G401 (cell line): Measurements from ENCODE around the gene GRB7. TPM values are rescaled to one million over a fixed set of nuclear protein-coding genes. Genes with fewer than 3 reads are reported as not detected.
"Not testable (repeated sequence)": the region's sequence is repeated elsewhere in the genome, so short reads cannot be mapped to it uniquely, and the experiment has no call there.

ENCODE experiments used
- DNase-seq: peaks from one replicate; pipeline ENCODE4 v3.0.0-alpha.2; 2015; ENCODE audit warnings: low spot score
- in situ Hi-C: cut with HindIII; loops from 2 replicates; pipeline ENCODE4 v1.10.0; 2016; ENCODE audit warnings: low sequenced_read_pairs, mixed read lengths
- total RNA-seq: library from RNA; depleted of rRNA; stranded (reverse); fragments of >200 nt; shearing (Covaris generic); gene quantifications from 2 replicates; pipeline ENCODE4 v1.2.3, GENCODE V29; 2014

Gene GRB7
- total RNA-seq, 1 experiment from 2014 or later: 2.0 TPM

DNA sequence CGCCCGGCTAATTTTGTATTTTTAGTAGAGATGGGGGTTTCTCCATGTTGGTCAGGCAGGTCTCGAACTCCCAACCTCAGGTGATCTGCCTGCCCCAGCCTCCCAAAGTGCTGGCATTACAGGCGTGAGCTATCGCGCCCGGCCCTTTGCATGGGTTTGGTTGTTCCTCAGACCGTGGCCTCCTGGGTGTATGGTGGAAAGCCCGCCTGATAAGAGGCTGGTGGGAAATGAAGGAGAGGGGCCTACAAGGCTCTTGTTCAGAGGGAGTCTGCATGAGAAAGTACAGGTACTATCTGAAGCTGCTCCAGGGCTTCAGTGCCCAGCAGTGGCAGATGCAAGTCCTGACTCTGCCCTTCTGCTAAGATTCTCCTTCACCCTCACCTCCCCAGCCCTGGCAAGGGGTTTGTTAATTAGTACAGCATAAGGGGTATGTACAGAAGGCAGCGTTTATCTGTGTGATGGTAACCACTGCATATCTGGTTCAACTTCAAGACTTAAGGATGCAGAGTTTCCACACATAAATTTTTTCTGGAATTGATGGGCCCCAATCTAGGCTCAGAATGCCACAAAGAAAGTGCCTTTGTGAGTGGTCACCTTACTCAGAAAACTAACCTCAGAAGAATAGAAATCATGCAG is 24.2 kb downstream of the GRB7 start:
- in situ Hi-C loops: no loop called here
- no peak for DNase-seq

DNA sequence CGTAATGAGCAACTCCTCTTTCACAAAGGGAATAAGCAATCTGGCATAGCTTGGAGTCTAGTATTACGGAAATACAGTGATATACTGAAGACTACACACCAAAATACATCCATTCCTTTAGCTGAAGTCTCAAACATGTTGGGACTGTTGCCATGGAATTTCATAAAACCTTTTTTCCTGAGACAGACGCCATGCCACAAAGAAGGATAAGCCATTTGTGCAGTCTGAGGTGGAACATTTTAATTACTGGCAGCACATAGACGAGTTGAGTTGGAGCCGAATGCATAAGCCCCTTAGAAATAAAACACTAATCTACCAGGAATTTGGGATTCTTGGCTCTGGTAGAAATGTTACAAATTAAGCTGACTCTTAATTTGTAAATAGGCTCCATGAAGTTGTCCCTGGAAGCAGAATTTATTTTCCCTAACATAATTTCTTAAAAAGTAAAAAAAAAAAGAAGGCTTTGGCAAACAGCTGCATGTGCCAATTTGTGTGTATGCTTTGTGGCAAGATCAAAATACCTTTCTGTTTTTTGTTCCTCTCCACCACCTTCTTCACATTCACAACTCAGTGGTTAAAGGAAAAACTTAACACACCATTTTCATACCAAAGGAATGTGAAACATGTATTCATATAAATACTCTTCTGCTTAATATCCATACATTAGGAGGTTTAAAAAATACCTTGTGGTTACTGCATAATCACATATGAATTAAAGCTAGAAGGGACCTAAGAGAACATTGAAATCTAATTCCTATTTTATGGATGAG is 25.5 kb downstream of the GRB7 start:
- no peak for DNase-seq
- in situ Hi-C loops: no loop called here

GRCh38 chr17:39764171-39764570 is 26.4 kb downstream of the GRB7 start:
- in situ Hi-C loops: not testable (repeated sequence)

GRCh38 chr17:39765175-39765574 is 27.4 kb downstream of the GRB7 start:
- no peak for DNase-seq
- in situ Hi-C loops: no loop called here

More at GRCh38 chr17:39764171-39764570, 26.4 kb downstream of the GRB7 start:
- DNase-seq: not testable (repeated sequence)

DNA sequence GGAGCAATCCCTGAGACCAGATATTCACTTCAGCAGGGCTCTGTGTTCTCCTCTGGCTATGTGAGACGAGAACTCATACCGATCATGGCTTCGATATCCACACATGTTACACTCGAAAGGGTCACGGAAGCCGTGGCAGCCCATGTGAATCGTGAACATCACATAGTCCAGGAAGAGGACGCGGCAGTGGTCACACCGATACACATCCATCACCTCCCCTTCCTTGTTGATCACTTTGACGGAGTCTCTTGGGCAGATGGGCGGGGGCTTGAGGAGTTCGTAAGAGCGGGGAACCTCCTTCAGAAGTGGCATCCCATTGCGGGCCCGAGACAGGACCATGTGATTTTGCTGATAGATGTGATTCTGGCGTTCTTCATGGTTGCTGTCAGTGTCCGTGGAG is 28.0 kb downstream of the GRB7 start:
- DNase-seq: no peak
- in situ Hi-C loops: no loop called here

GRCh38 chr17:39767147-39767546 is 29.4 kb downstream of the GRB7 start:
- no peak for DNase-seq
- in situ Hi-C loops: no loop called here

DNA sequence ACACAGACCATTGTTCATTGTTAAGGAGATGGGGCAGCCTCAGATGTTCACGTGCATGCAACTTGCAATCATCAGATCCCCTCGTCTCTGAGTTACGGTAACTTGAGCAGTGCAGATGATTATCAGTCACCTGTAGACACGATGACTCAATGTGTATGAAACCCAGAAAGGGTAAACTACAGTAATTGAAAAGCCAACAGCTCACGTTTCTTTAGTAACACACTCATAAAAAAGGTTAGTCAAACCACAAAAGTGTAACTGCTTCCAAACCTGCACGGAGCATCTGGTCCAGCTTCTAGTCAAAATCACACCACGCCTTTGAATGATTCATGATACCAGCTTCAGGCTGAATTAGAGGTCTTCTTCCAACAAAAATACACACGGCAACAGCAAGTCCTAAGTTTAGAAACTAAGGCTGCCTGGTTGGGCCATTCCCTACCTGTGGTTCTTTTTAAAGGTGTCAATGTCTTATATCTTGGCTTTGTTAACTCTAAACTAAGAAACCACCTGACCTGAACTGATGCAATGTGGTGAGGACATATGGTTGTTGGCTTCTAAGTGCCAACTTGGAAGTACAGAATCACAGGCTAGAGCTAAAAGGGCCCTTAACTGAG is 32.3 kb downstream of the GRB7 start:
- DNase-seq: no peak
- in situ Hi-C loops: no loop called here

DNA sequence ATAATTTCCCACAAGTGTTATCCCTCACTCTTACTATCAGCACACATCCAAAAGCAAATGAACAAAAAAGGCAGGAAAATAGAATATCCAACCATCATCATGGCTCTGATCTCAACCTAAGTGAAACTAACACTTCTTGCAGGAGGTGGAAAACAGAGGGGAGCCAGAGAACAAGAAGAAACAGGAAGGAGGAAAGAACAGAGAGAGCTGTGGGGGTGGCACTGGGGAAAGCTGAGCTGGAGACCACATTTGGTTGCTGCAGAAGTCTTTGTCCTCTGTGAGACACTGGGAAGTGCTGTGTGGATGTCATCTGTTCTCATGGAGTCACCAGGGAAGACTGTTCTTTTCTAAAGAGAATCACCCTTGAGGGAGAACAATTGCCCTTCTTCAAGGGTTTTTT is 34.7 kb downstream of the GRB7 start:
- DNase-seq: no peak

DNA sequence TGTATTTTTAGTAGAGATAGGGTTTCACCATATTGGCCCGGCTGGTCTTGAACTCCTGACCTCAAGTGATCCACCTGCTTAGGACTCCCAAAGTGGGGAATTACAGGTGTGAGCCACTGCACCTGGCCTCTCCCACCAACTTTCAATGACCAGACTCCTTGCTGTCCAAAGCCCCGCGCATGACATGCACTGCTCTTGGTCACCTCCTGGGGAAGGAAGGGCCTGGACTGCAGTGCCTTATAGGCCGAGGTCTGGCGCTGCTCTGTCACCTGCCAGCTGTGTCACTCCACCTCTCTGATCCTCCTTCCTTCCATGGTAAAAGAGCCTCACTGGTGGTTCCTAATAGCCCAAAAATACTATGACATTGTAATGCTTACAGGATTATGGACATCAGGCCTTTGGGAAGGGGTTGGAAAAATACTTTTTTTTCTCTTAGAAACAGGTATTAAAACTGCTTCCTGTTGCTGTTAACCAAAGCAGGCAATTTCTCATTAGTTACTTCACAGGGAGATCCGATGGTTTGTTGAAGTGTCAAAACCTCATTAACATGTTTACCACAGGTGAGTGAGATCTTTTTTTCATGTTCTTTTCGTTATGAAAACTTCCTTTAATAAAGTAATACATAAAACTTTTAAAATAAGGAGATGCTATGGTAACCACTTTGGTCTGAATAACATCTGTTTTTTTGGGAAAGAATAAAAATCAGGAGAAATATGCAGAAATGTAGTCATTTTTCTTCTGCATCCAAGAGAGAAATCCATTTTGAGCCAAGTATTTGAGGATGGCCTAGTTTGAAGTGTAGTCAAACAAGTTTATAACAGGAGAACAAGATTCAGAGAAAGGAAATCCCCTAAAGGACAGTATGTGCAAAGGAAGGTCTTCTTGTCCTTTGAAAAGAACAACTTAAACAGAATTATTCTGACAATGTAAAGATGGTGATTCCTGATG is 35.5 kb downstream of the GRB7 start:
- in situ Hi-C loops: no loop called here
- no peak for DNase-seq

More for the DNA sequence above, 34.7 kb downstream of the GRB7 start:
- in situ Hi-C loops: no loop called here

DNA sequence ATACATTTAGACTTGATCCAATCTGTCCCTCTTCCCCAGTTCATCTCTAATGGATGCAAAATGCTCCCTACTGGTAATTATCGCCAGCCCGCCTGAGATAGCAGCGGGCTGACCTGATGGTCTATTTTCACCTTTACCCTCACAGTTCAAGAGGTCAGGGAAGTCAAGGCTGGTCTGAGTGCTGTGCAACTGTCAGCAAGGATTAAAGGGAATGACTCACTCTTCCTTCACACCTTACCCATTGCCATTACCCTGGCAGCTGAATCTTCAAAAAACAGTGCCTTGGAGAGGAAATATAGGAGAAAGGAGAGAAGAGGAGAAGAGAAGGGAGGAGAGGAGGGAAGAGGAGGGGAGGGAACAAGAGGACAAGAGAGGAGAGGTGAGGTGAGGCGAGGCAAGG is 36.3 kb downstream of the GRB7 start:
- in situ Hi-C loops: no loop called here
- DNase-seq: no peak

GRCh38 chr17:39775031-39775430 is 37.3 kb downstream of the GRB7 start:
- DNase-seq: no peak
- in situ Hi-C loops: no loop called here

- in situ Hi-C loops: no loop called here
- DNase-seq: no peak
These were observed 38.5 kb downstream of the GRB7 start for GRCh38 chr17:39776252-39776651.

GRCh38 chr17:39777534-39778365 is 40.0 kb downstream of the GRB7 start:
- DNase-seq: no peak
- in situ Hi-C loops: no loop called here

DNA sequence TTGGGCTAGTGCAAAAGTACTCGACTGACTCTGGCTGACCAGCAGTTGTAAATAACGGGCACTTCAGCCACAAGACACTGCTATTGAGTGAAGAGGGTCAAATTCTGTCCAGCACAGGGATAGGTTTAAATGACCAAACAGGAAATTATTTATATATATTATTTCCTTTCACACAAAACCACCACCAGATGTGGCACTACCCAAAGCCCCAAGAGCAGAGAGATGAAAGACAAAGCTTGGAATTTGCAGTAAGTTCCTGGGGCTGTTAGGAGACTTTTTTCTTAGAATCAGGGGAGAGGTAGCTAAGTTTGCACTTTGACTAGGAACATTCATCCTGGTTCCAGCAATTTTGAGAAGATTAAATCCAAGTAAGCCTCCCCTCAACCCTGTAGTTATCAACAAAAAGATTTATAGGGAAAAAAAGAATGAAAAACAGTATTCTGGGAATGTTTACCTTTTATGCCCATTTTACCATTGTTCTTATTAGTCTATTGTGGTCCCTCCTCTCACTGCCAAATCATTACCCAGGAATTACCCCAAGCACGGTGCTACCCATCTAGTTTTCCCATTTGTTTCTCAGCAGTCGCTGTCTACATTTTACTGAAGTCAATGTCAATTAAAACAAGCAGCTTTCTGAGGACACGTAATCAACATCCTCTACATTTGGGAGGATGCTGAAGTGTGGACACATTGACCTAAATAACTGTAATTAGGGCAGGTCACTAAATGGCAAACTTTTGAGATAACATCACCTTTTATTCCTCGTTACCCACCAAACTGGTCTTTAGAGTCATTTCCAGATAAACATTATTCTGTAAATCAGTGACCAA is 43.5 kb downstream of the GRB7 start:
- in situ Hi-C loops: no loop called here

GRCh38 chr17:39781861-39782213 is 44.1 kb downstream of the GRB7 start:
- DNase-seq: no peak
- in situ Hi-C loops: no loop called here

More for the DNA sequence above, 43.5 kb downstream of the GRB7 start:
- DNase-seq: no peak

- in situ Hi-C loops: no loop called here
- DNase-seq: no peak
These were observed 44.7 kb downstream of the GRB7 start for GRCh38 chr17:39782481-39782880.

DNA sequence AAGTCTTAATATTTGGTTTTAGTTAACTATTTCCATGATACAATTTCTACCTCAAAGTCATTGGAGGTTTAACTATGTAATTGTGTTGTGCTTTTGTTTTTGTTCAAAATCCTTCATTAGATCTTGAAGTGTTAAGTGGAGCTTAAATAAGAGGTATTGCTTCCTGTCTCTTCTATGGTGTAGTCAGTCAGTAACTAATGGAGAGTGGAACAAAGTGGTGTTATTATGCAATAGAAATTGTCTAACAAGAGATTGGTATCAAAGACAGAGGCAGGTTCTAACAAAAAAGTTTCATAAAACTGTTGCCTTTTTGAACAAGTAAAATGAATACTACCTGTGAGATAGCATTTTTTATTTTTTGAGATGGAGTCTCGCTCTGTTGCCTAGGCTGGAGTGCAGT is 45.2 kb downstream of the GRB7 start:
- in situ Hi-C loops: no loop called here
- no peak for DNase-seq

DNA sequence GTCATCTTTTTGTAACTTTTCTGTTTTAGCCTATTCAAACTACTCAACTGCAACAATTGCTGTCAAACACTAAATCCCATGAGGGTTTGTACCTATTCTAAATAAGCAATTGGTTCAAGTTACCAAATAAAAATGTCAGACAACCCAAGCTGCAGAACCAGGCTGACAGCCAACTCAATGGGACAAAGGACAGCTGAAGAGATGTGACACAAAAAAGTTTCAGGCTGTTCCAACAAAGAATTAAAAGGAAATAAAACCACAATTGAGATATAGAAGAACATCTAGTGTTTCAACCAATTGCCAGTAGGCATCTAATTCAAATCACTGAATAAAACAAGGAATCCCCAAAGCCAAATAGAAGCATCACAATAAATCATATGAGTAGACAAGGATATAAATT is 49.3 kb downstream of the GRB7 start:
- in situ Hi-C loops: no loop called here
- peak; percentile 6 for DNase-seq
